GM19023 (cell line): ENCODE data around the gene ERH.
"Not testable (repeated sequence)": the region's sequence is repeated elsewhere in the genome, so short reads cannot be mapped to it uniquely, and the experiment has no call there.

Experiments
- ATAC-seq: cut with Tn5 transposase; IDR thresholded peaks from one replicate; pipeline ENCODE4 v1.9.1; 2021; ENCODE audit warnings: mild to moderate bottlenecking, moderate library complexity; ENCODE audit not compliant: unreplicated experiment

ERH gene

GRCh38 chr14:69398053-69398817 lies at the start of gene ERH, which contains the start of gene SLC39A9:
Gene ERH, minus strand, starts transcription at chr14:69398299. Its CDS starts 66 bp downstream, at chr14:69398233.
Gene SLC39A9, plus strand, starts transcription at chr14:69398692. Its CDS starts 678 bp downstream, at chr14:69399370.
- peak; percentile 87 for ATAC-seq

- ATAC-seq, result no peak
These were observed 45.3 kb upstream of the ERH start for GRCh38 chr14:69443296-69443805.

DNA sequence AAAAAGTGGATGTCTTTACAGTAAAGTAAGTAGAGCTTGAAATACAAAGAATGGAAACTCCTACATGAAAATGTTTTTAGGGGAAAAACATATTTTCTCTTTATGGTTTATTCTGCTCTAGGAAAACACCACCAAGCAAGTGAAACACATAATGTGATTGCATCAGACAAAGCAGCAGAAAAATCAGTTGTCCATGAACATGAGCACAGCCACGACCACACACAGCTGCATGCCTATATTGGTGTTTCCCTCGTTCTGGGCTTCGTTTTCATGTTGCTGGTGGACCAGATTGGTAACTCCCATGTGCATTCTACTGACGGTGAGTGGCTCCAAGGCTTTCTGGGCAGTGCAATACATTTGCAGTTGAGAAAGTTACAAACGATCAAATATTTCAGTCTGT lies 43.8 kb upstream of the ERH start:
- peak; percentile 81 for ATAC-seq

GRCh38 chr14:69439521-69440270 lies 41.6 kb upstream of the ERH start:
- no peak for ATAC-seq

DNA sequence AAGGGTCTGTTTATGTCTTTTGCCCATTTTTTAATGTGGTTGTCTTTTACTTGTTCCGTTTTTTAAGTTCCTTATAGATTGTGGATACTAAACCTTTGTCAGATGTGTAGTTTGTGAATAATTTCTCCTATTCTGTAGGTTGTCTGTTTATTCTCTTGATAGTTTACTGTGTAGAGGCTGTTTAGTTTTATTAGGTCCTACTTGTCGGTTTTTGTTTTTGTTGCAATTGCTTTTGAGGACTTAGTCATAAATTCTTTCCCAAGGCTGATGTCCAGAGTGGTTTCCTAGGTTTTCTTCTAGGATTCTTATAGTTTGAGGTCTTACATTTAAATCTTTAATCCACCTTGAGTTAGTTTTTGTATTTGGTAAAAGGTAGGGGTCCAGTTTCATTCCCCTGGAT lies 34.3 kb upstream of the ERH start:
- no peak for ATAC-seq

DNA sequence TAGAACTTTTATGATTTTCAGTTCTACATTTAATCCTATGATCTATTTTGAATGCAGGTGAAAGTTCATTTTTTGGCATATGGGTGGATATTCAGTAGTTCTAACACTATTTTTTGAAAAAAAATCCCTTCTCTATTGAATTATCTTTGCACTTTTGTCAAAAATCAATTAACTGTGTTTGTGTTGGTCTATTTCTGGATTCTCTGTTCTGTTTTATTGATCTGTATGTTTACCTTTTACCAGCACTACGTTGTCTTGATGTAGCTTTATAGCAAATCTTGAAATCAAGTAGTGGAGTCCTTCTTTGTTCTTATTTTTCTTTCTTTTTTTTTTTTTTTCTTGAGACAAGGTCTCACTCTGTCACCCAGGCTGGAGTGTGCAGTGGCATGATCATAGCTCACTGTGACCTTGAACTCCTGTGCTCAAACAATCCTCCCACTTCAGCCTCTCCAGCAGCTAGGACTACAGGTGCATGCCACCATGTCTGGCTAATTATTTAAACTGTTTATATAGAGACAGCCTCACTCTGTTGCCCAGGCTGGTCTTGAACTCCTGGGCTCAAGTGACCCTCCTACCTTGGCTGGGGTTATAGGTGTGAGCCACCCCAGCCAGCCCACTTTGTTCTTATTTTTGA lies 32.3 kb upstream of the ERH start:
- ATAC-seq, result no peak

DNA sequence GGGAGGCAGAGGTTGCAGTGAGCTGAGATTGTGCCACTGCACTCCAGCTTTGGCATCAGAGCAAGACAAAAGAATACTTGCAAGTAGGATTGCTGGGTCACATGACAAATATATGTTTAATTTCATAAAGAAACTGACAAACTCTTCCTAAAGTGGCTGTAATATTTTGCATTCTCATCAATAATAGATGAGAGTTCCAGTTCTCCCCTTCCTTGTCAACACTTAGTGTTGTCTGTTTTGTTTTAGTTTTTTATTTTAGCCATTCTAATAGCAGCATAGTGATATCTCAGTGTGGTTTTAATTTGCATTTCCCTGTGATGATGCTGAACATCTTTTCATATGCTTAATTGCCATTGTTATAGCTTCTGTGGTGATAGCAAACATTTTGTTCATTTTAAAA lies 31.5 kb upstream of the ERH start:
- ATAC-seq, result no peak

DNA sequence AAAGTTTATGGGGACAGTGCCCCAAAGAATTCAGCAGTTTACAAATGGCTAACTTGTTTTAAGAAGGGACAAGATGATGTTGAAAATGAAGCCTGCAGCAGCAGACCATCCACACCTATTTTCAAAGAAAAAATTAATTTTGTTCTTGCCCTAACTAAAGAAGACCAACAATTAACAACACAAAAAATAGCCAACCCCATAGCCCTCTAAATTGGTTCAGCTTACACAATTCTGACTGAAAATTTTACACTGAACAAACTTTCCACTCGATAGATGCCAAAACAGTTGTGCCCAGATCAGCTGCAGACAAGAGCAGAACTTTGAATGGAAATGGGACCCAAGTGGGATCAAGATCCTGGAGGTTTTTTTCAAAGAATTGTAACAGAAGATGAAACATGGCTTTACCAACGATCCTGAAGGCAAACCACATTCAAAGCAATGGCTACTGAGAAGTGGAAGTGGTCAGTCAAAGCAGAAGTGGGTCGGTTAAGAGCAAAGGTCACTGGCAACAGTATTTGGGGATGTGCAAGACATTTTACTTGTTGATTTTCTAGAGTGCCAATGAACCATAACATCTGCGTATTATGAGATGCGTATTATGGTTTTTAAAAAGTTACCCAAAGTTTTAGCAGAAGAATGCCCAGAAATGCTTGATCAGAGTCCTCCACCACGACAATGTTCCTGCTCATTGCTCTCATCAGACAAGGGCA lies 30.3 kb upstream of the ERH start:
- peak; percentile 78 for ATAC-seq

- ATAC-seq, result no peak
These were observed 29.5 kb upstream of the ERH start for GRCh38 chr14:69427596-69427995.

DNA sequence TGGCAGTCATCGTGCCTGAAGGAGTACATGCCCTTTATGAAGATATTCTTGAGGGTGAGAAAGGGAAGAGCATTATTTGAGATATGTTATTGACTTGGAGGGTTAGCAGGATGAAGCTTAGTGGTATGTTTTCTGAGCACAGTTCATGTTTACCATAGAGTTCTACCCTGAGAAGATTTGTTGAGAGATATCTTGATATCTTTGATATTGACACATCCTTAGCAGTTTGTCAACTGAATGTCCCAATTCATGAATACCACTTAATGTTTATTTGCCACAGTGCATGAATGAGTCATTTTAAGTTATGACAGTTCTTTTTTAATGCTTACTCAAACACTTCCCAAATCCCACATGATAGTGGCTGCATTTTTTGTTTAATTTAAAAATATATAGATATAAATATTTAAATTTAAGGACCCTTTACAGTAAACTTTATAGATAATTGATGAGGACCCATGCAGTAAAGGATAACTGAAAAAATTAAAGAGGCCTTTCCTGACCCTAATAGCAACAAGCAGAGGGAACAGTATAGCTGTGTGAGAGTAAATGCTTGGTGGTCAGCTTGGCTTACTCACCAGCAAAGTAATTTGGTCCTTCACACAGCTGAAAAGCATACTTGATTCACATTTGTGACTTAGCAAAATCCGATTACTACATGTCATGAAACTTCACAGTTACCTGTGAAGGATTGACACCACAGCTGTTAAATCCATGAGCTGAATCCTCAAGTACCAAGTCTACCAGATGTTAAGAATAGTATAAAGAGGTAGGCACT lies 26.2 kb upstream of the ERH start:
- ATAC-seq, result no peak

GRCh38 chr14:69423279-69423678 lies 25.2 kb upstream of the ERH start:
- no peak for ATAC-seq

GRCh38 chr14:69416087-69416486 lies 18.0 kb upstream of the ERH start:
- ATAC-seq, result not testable (repeated sequence)

GRCh38 chr14:69413483-69413882 lies 15.4 kb upstream of the ERH start:
- ATAC-seq, result no peak

DNA sequence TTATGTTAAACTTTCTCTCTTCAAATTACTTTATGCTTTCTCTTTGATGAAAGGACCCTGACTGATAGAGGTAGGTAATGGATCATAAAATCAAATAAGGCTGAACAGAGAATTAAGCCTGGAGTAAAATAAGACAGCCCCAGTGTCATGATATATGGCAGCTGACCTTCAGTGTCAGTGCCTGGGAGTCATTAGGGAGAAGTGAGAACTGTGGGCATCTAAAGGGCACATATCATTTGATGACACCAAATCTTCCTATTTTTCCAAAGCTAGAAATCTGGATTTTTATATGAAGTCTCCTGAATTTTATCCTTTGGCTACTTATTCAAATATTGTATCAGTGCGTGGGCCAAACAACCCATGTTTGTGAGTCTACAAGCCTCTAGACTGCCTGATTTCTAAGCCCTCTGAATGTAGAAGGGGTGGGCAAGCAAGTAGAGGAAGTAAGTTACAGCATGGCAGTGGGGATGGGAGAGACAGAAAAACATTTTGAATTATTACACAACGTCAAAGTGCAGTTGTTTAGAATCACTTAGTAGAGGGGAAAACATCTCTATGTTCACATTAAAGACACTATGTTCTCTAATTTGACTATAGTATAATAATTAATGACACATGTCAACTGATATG lies 10.3 kb upstream of the ERH start:
- ATAC-seq, result no peak

GRCh38 chr14:69405762-69406161 lies 7.7 kb upstream of the ERH start:
- ATAC-seq, result no peak

- ATAC-seq, result no peak
These were observed 6.8 kb upstream of the ERH start for GRCh38 chr14:69404883-69405282.

DNA sequence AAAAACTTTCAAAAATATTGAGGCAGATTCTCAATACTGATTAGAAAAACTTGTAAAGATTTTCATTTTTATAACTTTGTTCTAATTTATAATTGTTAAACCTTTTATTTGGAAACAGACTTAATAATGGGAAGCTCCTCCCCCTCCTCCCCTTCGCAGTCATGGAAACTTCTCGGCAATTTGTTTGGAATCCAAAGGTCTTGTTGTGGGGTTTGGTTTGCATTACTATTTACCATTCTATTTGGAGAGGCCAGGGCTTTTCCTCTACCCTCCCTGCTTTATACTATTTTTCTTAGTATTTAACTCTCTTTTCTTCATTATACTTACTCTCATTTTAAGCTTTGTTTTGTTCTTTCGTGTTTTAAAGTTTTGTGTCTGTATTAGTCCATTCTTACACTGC lies 6.4 kb upstream of the ERH start:
- no peak for ATAC-seq

DNA sequence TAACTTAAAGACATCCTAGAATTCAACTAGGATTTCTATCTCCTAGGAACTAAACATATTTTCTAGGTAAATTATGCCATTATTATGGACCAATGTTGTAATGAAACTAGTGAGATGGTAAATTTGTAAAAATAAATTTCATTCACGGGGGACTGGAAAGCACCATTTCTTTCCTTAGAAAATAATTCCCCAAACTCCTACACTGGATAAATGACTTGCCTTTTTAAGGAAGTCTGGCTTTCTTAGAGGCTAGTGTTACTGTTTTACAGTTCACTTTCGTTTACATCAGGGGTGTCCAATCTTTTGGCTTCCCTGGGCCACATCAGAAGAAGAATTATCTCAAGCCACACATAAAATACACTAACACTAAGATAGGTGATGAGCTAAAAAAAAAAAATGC lies 3.7 kb upstream of the ERH start:
- ATAC-seq, result no peak

GRCh38 chr14:69400154-69400553 lies 2.1 kb upstream of the ERH start:
- ATAC-seq, result no peak

DNA sequence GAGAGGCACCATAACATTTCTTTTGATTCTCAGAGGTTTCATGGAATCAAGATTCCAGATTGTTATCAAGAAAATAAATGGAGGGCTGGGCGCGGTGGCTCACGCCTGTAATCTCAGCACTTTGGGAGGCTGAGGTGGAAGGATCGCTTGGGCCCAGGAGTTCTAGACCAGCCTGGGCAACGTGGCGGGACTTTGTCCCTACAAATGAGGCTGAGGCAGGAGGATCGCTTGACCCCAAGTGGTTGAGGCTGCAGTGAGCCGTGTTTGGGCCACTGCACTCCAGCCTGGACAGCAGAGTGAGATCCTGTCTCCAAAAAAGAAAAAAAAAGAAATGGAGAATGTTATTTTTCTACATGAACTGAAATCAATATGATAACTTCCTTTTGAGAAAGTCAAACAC lies 1.7 kb upstream of the ERH start:
- ATAC-seq, result no peak
